LNCAP (cell line): ENCODE measurements around the gene RAMP3.

Experiments
- CTCF ChIP-seq: fragments of 450-650 bp; IDR thresholded peaks from 2 replicates; pipeline ENCODE4 v1.5.1; 2017; ENCODE audit warnings: mild to moderate bottlenecking

The RAMP3 gene

GRCh38 chr7:45147858-45148652 is 9.5 kb upstream of the RAMP3 start:
- no peak for TF ChIP-seq CTCF

GRCh38 chr7:45148653-45148973 is 9.0 kb upstream of the RAMP3 start:
- TF ChIP-seq CTCF, result no peak

GRCh38 chr7:45149606-45150005 is 8.0 kb upstream of the RAMP3 start:
- TF ChIP-seq CTCF, result no peak

GRCh38 chr7:45150199-45150598 is 7.4 kb upstream of the RAMP3 start:
- TF ChIP-seq CTCF, result no peak

- TF ChIP-seq CTCF, result no peak
Observed at GRCh38 chr7:45151131-45151684, 6.4 kb upstream of the RAMP3 start.

GRCh38 chr7:45151967-45152366 is 5.6 kb upstream of the RAMP3 start:
- TF ChIP-seq CTCF, result no peak

- TF ChIP-seq CTCF, result no peak
Observed at GRCh38 chr7:45153233-45153632, 4.4 kb upstream of the RAMP3 start.
